SK-N-MC (cell line): ENCODE data around the gene SLC36A3.

ENCODE experiments used
- EZH2 ChIP-seq: fragments of 200-600 bp; sonication (generic); IDR thresholded peaks from one replicate; pipeline ENCODE4 v1.6.1; 2017; ENCODE audit warnings: antibody characterized with exemption
- FOXP2 ChIP-seq: optimal IDR thresholded peaks from 2 replicates; pipeline ENCODE3; 2011; ENCODE audit warnings: mild to moderate bottlenecking, moderate library complexity; ENCODE audit not compliant: insufficient read depth; ENCODE audit errors: extremely low read length, control extremely low read depth
- POLR2AphosphoS5 ChIP-seq: IDR thresholded peaks from 2 replicates; pipeline ENCODE4 v1.6.1; 2012; ENCODE audit warnings: mild to moderate bottlenecking, low read depth, low read length, borderline replicate concordance

DNA sequence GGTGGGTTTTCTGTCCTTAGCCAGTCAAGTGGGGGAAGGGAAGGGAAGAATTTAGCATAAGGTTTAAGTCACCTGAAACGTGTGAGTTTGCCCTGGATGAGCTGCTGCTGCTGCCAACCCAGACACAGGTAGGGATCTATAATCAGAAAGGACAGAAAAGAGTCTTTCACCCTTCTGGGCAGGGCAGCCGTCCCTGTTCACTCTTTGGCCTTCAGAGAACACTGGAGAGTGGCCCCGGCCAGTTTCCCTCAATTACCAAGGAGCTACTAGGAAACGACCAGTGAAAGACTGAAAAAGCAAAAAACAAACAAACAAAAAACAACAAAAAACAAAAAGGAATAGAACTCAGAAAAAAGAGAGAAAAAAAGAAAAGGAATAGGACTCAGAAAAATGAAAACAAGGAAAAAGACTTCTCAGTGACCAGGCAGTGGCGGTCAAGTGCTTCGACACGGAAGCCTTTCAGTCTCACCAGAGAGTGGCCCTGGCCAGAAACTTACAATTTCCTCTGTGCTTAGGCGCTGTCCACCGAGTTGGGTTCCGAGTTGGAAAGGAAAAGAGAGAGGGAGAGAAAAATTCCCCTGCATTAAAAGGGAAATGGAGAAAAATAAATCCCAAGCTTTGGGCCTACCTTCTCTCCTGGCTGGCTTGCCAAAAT, 53.1 kb downstream of the SLC36A3 start:
- no peak for TF ChIP-seq EZH2
- no peak for TF ChIP-seq POLR2AphosphoS5
- TF ChIP-seq FOXP2 = no peak
